Measurements from ENCODE around the gene MARK4. TPM values are rescaled to one million over a fixed set of nuclear protein-coding genes. Genes with fewer than 3 reads are reported as not detected.

Gene MARK4
- total RNA-seq, 1 donor from 2014 or later = 29.0 TPM

GRCh38 chr19:45350477-45351058 lies 99.5 kb downstream of the MARK4 start:
- H3K27ac Mint-ChIP-seq = peak overlapping the region; percentile 51
- H3K27me3 Mint-ChIP-seq = peaks cover 3% of the 10 kb centered on the region
- no peak for DNase-seq
- no peak overlapping the region for H3K4me3 Mint-ChIP-seq
- no peaks in the 10 kb centered on the region for H3K9me3 Mint-ChIP-seq
- H3K36me3 Mint-ChIP-seq (ENCODE audit: low read depth) = peaks cover 19% of the 10 kb centered on the region
- no peaks in the 10 kb centered on the region for H3K4me1 Mint-ChIP-seq
- intact Hi-C loops (cut with micrococcal nuclease) = no loop called here

DNA sequence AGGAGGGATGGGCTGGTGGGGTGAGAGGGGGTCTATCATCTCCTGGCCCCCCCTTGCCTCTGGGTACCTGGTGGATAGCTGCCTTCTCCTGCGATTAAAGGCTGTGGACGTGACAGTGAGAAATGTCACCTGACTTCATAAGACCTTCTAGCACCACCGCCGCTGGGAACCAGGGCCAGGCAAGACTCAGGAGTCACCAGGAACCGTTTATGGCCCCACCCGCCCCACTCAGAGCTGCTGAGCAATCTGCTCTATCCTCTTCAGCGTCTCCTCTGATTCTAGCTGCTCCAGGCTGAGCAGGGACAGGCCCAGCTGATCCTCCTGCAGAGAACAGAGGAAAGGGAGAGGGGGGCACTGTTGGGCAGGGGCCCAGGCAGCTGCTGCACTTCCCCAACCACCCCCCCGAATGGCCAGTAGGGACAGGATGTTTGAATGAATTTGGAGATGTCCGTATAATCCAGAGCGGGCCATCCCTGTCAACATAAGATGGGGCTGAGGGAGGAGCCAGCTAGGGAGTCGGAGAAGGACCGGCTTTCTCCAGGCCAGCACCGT lies 100.4 kb downstream of the MARK4 start:
- H3K4me3 Mint-ChIP-seq = no peak overlapping the region
- H3K27me3 Mint-ChIP-seq = no peaks in the 10 kb centered on the region
- peaks cover 26% of the 10 kb centered on the region for H3K36me3 Mint-ChIP-seq (ENCODE audit: low read depth)
- H3K27ac Mint-ChIP-seq = no peak overlapping the region
- H3K4me1 Mint-ChIP-seq = no peaks in the 10 kb centered on the region
- intact Hi-C loops (cut with micrococcal nuclease) = no loop called here
- DNase-seq = no peak
- no peaks in the 10 kb centered on the region for H3K9me3 Mint-ChIP-seq

DNA sequence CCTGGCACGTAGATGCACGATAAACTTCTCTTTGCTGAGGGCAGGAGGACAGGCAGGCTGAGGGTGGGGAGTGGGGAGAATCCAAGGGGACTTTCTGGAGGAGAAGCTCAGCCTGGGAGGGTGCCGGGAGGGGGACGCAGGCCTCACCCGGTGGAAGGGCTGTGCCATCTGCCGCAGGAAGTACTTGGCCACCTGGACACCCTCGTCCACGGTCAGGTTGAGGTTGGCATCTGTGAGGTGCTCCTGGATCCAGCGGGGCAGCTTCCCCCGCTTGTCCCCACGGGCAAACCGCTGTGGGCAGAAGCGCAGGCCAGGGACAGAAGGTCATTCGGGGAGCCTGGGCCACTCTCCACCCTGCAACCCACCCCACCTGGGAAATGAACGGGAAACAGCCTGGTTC lies 101.0 kb downstream of the MARK4 start:
- H3K4me1 Mint-ChIP-seq = no peaks in the 10 kb centered on the region
- DNase-seq = no peak
- peaks cover 26% of the 10 kb centered on the region for H3K36me3 Mint-ChIP-seq (ENCODE audit: low read depth)
- H3K27me3 Mint-ChIP-seq = no peaks in the 10 kb centered on the region
- intact Hi-C loops (cut with micrococcal nuclease) = no loop called here
- no peak overlapping the region for H3K27ac Mint-ChIP-seq
- no peaks in the 10 kb centered on the region for H3K9me3 Mint-ChIP-seq
- H3K4me3 Mint-ChIP-seq = no peak overlapping the region

GRCh38 chr19:45352471-45352870 lies 101.4 kb downstream of the MARK4 start:
- Mint-ChIP-seq H3K36me3 (ENCODE audit: low read depth) (peaks cover 29% of the 10 kb centered on the region), H3K9me3 (no peaks in the 10 kb centered on the region), H3K4me1 (no peaks in the 10 kb centered on the region), H3K27ac (no peak overlapping the region), H3K4me3 (no peak overlapping the region), H3K27me3 (no peaks in the 10 kb centered on the region)
- intact Hi-C loops (cut with micrococcal nuclease) = no loop called here
- DNase-seq = no peak

DNA sequence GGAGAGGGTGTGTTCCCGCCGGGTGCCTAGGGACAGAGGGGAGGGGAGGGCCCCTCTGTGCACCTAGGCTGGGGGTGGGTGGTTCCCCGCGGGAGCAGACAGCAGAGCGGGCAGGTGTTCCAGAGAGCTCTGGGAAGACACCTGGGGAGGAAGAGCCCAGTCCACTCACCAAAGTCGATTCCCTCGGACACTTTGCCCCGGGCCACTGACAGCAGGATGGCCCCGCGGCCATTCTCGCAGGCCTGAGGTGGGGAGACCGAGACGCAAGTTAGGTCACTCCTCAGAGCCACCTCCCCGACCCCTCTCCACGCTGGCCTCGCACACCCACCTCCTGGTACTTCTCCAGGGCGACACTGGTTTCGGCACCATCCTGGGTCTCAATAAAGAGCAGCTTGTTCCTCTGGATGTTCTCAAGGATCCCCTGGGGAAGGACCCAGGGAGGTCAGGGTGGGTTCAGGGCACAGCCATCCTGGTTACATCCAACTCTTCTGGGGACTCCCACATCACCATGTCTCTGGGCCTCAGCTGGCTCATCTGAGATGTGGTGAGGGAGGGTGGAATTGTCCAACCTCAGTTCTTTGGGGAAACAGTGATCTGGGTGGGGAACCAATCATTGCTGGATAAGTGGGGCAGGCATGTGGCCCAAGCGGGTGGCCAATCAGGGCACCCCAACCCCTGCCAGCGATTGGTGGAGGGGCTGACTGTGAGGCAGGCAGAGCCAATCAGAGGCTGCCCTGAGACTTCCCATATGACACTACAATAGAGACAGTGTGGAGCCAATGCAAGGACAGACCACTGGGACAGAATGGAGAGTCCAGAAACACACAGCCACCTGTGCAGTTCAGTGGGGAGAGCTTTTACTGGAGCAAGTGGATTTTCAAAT lies 102.1 kb downstream of the MARK4 start:
- H3K4me1 Mint-ChIP-seq = no peaks in the 10 kb centered on the region
- no peak overlapping the region for H3K4me3 Mint-ChIP-seq
- no peaks in the 10 kb centered on the region for H3K9me3 Mint-ChIP-seq
- intact Hi-C loops (cut with micrococcal nuclease) = no loop called here
- H3K27ac Mint-ChIP-seq = no peak overlapping the region
- peaks cover 30% of the 10 kb centered on the region for H3K36me3 Mint-ChIP-seq (ENCODE audit: low read depth)
- no peak for DNase-seq
- no peaks in the 10 kb centered on the region for H3K27me3 Mint-ChIP-seq

DNA sequence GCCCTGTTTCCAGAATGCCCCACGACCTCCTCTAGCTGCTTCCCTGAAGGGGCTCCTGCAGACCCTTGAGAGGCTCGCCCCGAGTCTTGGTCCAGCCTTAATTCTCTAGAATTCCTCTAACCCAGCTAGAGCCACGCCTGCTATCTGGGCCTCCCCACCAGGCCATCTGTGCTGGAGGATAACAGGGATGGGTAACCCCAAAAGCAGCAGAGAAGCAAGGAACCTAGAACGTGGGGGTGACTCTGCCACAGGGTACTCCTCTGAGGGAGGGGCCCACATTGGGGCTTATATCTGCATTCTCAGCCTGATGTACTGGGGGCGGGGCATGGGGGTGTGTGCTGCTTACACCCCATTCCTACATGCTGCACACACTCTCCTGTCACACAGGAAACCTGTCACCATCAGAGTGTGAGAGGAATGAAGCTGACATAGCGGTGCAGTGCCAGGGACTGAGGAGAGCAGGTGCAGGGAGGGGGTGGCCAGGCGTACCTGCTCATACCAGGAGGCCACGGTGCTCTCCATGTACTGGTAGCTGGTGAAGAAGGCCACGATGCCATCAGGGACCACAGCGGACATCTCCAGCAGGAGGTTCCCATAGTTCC lies 103.3 kb downstream of the MARK4 start:
- intact Hi-C loops (cut with micrococcal nuclease) = no loop called here
- H3K4me3 Mint-ChIP-seq = no peak overlapping the region
- no peaks in the 10 kb centered on the region for H3K9me3 Mint-ChIP-seq
- H3K27ac Mint-ChIP-seq = no peak overlapping the region
- DNase-seq = no peak
- H3K27me3 Mint-ChIP-seq = no peaks in the 10 kb centered on the region
- H3K36me3 Mint-ChIP-seq (ENCODE audit: low read depth) = peaks cover 35% of the 10 kb centered on the region
- H3K4me1 Mint-ChIP-seq = no peaks in the 10 kb centered on the region

Other genes starting within 250 kb of the MARK4 start
- 67.6 and 72.7 TPM in 2 replicates for gene RELB, start 249.8 kb upstream of the MARK4 start, total RNA-seq
- gene CLASRP, start 212.2 kb upstream of the MARK4 start, total RNA-seq = 107 and 111 TPM in 2 replicates
- 4.7 and 5.3 TPM in 2 replicates for gene ZNF296, start 174.8 kb upstream of the MARK4 start, total RNA-seq
- 51.5 and 54.3 TPM in 2 replicates for gene GEMIN7, start 172.0 kb upstream of the MARK4 start, total RNA-seq
- 20.3 and 21.8 TPM in 2 replicates for gene PPP1R37, start 158.1 kb upstream of the MARK4 start, total RNA-seq
- 0.16 and 0.28 TPM in 2 replicates for gene NKPD1, start 90.3 kb upstream of the MARK4 start, total RNA-seq
- 24.7 and 28.5 TPM in 2 replicates for gene TRAPPC6A, start 73.0 kb upstream of the MARK4 start, total RNA-seq
- gene BLOC1S3, start 72.5 kb upstream of the MARK4 start, total RNA-seq = 10.1 and 12.2 TPM in 2 replicates
- not detected in 2 replicates for gene EXOC3L2, start 5.9 kb upstream of the MARK4 start, total RNA-seq
- gene CKM, start 71.6 kb downstream of the MARK4 start, total RNA-seq = not detected in 2 replicates
- not detected in 2 replicates for gene KLC3, start 89.5 kb downstream of the MARK4 start, total RNA-seq
- gene ERCC2, start 119.3 kb downstream of the MARK4 start, total RNA-seq = 30.9 and 33.6 TPM in 2 replicates
- 12.7 and 13.4 TPM in 2 replicates for gene PPP1R13L, start 153.8 kb downstream of the MARK4 start, total RNA-seq
- 25.3 and 26.5 TPM in 2 replicates for gene POLR1G, start 155.4 kb downstream of the MARK4 start, total RNA-seq
- 123 and 124 TPM in 2 replicates for gene ERCC1, start 172.6 kb downstream of the MARK4 start, total RNA-seq
- gene FOSB, start 216.7 kb downstream of the MARK4 start, total RNA-seq = 11.3 TPM in 2 replicates
- 2.6 and 2.8 TPM in 2 replicates for gene RTN2, start 245.8 kb downstream of the MARK4 start, total RNA-seq
- gene PPM1N, start 247.2 kb downstream of the MARK4 start, total RNA-seq = 1.3 and 1.9 TPM in 2 replicates

Measured in activated CD4-positive, alpha-beta T cell treated with anti-CD3 and anti-CD28 coated beads, Interleukin-2, amount 10 ng/mL, durations not matched to agents 24 days and 14 days (primary cell).